H9 (cell line): ENCODE results near the gene RTN1. TPM values are rescaled to one million over a fixed set of nuclear protein-coding genes. Genes with fewer than 3 reads are reported as not detected.

Experiments used
- DNase-seq: peaks from one replicate; pipeline ENCODE4 v3.0.0-alpha.2; 2017
- H2AFZ ChIP-seq: one replicate; pipeline ENCODE4 v1.6.1; 2013; ENCODE audit warnings: mild to moderate bottlenecking, low read length, control low read depth, moderate library complexity
- H2AK5ac ChIP-seq: 2 replicates; pipeline ENCODE4 v1.6.1; 2013; ENCODE audit warnings: low read length, control low read depth, mixed read lengths; ENCODE audit not compliant: insufficient read length
- H2BK120ac ChIP-seq: one replicate; pipeline ENCODE4 v1.6.1; 2013; ENCODE audit warnings: low read depth, mild to moderate bottlenecking, low read length, control low read depth, inconsistent platforms; ENCODE audit not compliant: poor library complexity, severe bottlenecking
- H2BK12ac ChIP-seq: 2 replicates; pipeline ENCODE4 v1.6.1; 2013; ENCODE audit warnings: low read length, control low read depth, mixed read lengths, low read depth; ENCODE audit not compliant: insufficient read length
- H2BK15ac ChIP-seq: 2 replicates; pipeline ENCODE4 v1.6.1; 2013; ENCODE audit warnings: low read depth, low read length, control low read depth
- H2BK20ac ChIP-seq: one replicate; pipeline ENCODE4 v1.6.1; 2013; ENCODE audit warnings: low read depth, mild to moderate bottlenecking, low read length, control low read depth, inconsistent platforms; ENCODE audit not compliant: poor library complexity, severe bottlenecking
- H2BK5ac ChIP-seq: 2 replicates; pipeline ENCODE4 v1.6.1; 2013; ENCODE audit warnings: low read length, control low read depth, mixed read lengths; ENCODE audit not compliant: insufficient read length
- H3K14ac ChIP-seq: 2 replicates; pipeline ENCODE4 v1.6.1; 2013; ENCODE audit warnings: low read length, control low read depth; ENCODE audit not compliant: insufficient read depth
- H3K18ac ChIP-seq: 2 replicates; pipeline ENCODE4 v1.6.1; 2013; ENCODE audit warnings: low read depth, mild to moderate bottlenecking, mixed read lengths, low read length, control low read depth; ENCODE audit not compliant: insufficient read length
- H3K23ac ChIP-seq: 2 replicates; pipeline ENCODE4 v1.6.1; 2013; ENCODE audit warnings: low read length, control low read depth, mixed read lengths, low read depth; ENCODE audit not compliant: insufficient read length
- H3K23me2 ChIP-seq: 2 replicates; pipeline ENCODE4 v1.6.1; 2013; ENCODE audit warnings: low read depth, mild to moderate bottlenecking, mixed read lengths, low read length, control low read depth; ENCODE audit not compliant: insufficient read length, poor library complexity, severe bottlenecking
- H3K27ac ChIP-seq: 2 replicates; pipeline ENCODE4 v1.5.1; 2013; ENCODE audit warnings: low read length, control low read depth, mixed read lengths, low read depth; ENCODE audit not compliant: insufficient read length
- H3K27me3 ChIP-seq: 2 replicates; pipeline ENCODE4 v1.6.1; 2013; ENCODE audit warnings: low read length, control low read depth, inconsistent platforms; ENCODE audit not compliant: insufficient read depth
- H3K4ac ChIP-seq: 2 replicates; pipeline ENCODE4 v1.6.1; 2013; ENCODE audit warnings: low read depth, mild to moderate bottlenecking, control low read depth, inconsistent platforms, low read length, moderate library complexity
- H3K4me1 ChIP-seq: 2 replicates; pipeline ENCODE4 v1.6.1; 2013; ENCODE audit warnings: low read length, control low read depth, inconsistent platforms; ENCODE audit not compliant: insufficient read depth
- H3K4me2 ChIP-seq: 2 replicates; pipeline ENCODE4 v1.6.1; 2013; ENCODE audit warnings: low read length, control low read depth, mixed read lengths; ENCODE audit not compliant: insufficient read length, insufficient read depth
- H3K56ac ChIP-seq: 2 replicates; pipeline ENCODE4 v1.6.1; 2013; ENCODE audit warnings: low read depth, mild to moderate bottlenecking, mixed read lengths, low read length, control low read depth; ENCODE audit not compliant: insufficient read length
- H3K79me1 ChIP-seq: 2 replicates; pipeline ENCODE4 v1.6.1; 2013; ENCODE audit warnings: low read depth, mild to moderate bottlenecking, moderate library complexity, low read length, control low read depth, inconsistent platforms; ENCODE audit not compliant: insufficient read depth, poor library complexity, severe bottlenecking
- H3K79me2 ChIP-seq: 2 replicates; pipeline ENCODE4 v1.6.1; 2013; ENCODE audit warnings: low read length, control low read depth, inconsistent platforms; ENCODE audit not compliant: insufficient read depth
- H3K9ac ChIP-seq: 2 replicates; pipeline ENCODE4 v1.6.1; 2013; ENCODE audit warnings: low read length, control low read depth, mixed read lengths; ENCODE audit not compliant: insufficient read length; ENCODE audit errors: extremely low read depth
- H3K9me3 ChIP-seq: one replicate; pipeline ENCODE4 v1.6.1; 2013; ENCODE audit warnings: low read depth, low read length, inconsistent platforms; ENCODE audit not compliant: control insufficient read depth
- H3T11ph ChIP-seq: one replicate; pipeline ENCODE4 v1.6.1; 2013; ENCODE audit warnings: mild to moderate bottlenecking, low read length, control low read depth, inconsistent platforms
- H4K20me1 ChIP-seq: one replicate; pipeline ENCODE4 v1.6.1; 2013; ENCODE audit not compliant: control insufficient read depth, insufficient read length, insufficient read depth
- H4K5ac ChIP-seq: 2 replicates; pipeline ENCODE4 v1.6.1; 2013; ENCODE audit warnings: low read depth, mild to moderate bottlenecking, mixed read lengths, low read length, control low read depth; ENCODE audit not compliant: insufficient read length
- H4K8ac ChIP-seq: replicated peaks from 2 replicates; pipeline ENCODE4 v1.6.1; 2013; ENCODE audit warnings: low read length, control low read depth, mixed read lengths, low read depth; ENCODE audit not compliant: insufficient read length
- H4K91ac ChIP-seq: 2 replicates; pipeline ENCODE4 v1.6.1; 2013; ENCODE audit warnings: low read depth, mild to moderate bottlenecking, moderate library complexity, mixed read lengths, low read length, control low read depth; ENCODE audit not compliant: insufficient read length
- H3K27ac Mint-ChIP-seq, 3 experiments: 2 replicates in 2 of 3; 3 replicates in 1 of 3; pipeline ENCODE4 v1.8.0; 2020 to 2021; ENCODE audit warnings: mixed read lengths in 3 of 3, mild to moderate bottlenecking in 1 of 3, moderate library complexity in 1 of 3
- H3K27me3 Mint-ChIP-seq: 2 replicates; pipeline ENCODE4 v1.8.0; 2021; ENCODE audit warnings: low read depth, mild to moderate bottlenecking, moderate library complexity, mixed read lengths
- H3K36me3 Mint-ChIP-seq, 3 experiments: 2 replicates in 2 of 3; 3 replicates in 1 of 3; pipeline ENCODE4 v1.8.0; 2020 to 2021; ENCODE audit warnings: low read depth in 3 of 3, mixed read lengths in 3 of 3; ENCODE audit not compliant: insufficient read depth in 1 of 3
- H3K4me1 Mint-ChIP-seq, 2 experiments: 2 replicates each; pipeline ENCODE4 v1.8.0; 2020; ENCODE audit warnings: mixed read lengths in 2 of 2
- H3K4me3 Mint-ChIP-seq, 2 experiments: 2 replicates in 1 of 2; 3 replicates in 1 of 2; pipeline ENCODE4 v1.8.0; 2020 to 2021; ENCODE audit warnings: mild to moderate bottlenecking in 2 of 2, mixed read lengths in 2 of 2, moderate library complexity in 1 of 2
- H3K9me3 Mint-ChIP-seq, 2 experiments: 2 replicates in 1 of 2; 3 replicates in 1 of 2; pipeline ENCODE4 v1.8.0; 2020; ENCODE audit warnings: mild to moderate bottlenecking in 2 of 2, mixed read lengths in 2 of 2, moderate library complexity in 1 of 2
- WGBS: extraction: QIAGEN DNeasy Blood & Tissue Kit; methylation state at CpG from one replicate; pipeline ENCODE4 v1.1.7; 2013; ENCODE audit warnings: missing lambda C conversion rate, low lambda C conversion rate, mixed read lengths; ENCODE audit not compliant: insufficient read length; ENCODE audit errors: extremely low coverage; 5-methylcytosine and 5-hydroxymethylcytosine counted together
- total RNA-seq: library from RNA; stranded (reverse); gene quantifications from 2 replicates; pipeline ENCODE4 v1.2.1, GENCODE V29; 2021
- TF ChIP-seq, protein P1 (sequence below): fragments of 200-600 bp; sonication (generic); conservative IDR thresholded peaks from 3 replicates; pipeline ENCODE4 v1.8.0; 2021; ENCODE audit warnings: antibody characterized with exemption, mild to moderate bottlenecking

RTN1 gene
- total RNA-seq, 1 experiment from 2014 or later, result 1.8 TPM

GRCh38 chr14:59849411-59850130 lies 21.0 kb downstream of the RTN1 start:
- Mint-ChIP-seq H3K4me3 (no peak overlapping the region), H3K36me3 (no peaks in the 10 kb centered on the region), H3K27me3 (no peaks in the 10 kb centered on the region), H3K27ac (no peak overlapping the region), H3K4me1 (no peaks in the 10 kb centered on the region), H3K9me3 (no peaks in the 10 kb centered on the region)
- Histone ChIP-seq H3K27me3 (no peaks in the 10 kb centered on the region), H2BK15ac (no peak overlapping the region), H3K27ac (no peak overlapping the region), H2AFZ (no peak overlapping the region), H3K23ac (no peak overlapping the region), H2AK5ac (no peak overlapping the region), H3K79me2 (no peaks in the 10 kb centered on the region), H3K14ac (no peak overlapping the region), H4K5ac (no peak overlapping the region), H2BK12ac (no peak overlapping the region), H4K20me1 (no peaks in the 10 kb centered on the region), H3T11ph (no peak overlapping the region), H3K4ac (no peak overlapping the region), H3K4me1 (no peaks in the 10 kb centered on the region), H2BK5ac (no peak overlapping the region), H2BK120ac (no peak overlapping the region), H2BK20ac (no peak overlapping the region), H3K18ac (no peak overlapping the region), H3K9ac (no peak overlapping the region), H3K56ac (no peak overlapping the region), H3K79me1 (no peaks in the 10 kb centered on the region), H4K8ac (no peak overlapping the region), H3K23me2 (no peaks in the 10 kb centered on the region), H3K4me2 (no peak overlapping the region), H3K9me3 (no peaks in the 10 kb centered on the region), H4K91ac (no peak overlapping the region)
- TF ChIP-seq, protein P1, sequence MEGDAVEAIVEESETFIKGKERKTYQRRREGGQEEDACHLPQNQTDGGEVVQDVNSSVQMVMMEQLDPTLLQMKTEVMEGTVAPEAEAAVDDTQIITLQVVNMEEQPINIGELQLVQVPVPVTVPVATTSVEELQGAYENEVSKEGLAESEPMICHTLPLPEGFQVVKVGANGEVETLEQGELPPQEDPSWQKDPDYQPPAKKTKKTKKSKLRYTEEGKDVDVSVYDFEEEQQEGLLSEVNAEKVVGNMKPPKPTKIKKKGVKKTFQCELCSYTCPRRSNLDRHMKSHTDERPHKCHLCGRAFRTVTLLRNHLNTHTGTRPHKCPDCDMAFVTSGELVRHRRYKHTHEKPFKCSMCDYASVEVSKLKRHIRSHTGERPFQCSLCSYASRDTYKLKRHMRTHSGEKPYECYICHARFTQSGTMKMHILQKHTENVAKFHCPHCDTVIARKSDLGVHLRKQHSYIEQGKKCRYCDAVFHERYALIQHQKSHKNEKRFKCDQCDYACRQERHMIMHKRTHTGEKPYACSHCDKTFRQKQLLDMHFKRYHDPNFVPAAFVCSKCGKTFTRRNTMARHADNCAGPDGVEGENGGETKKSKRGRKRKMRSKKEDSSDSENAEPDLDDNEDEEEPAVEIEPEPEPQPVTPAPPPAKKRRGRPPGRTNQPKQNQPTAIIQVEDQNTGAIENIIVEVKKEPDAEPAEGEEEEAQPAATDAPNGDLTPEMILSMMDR, result no peak
- WGBS, result no CpG with 5 or more reads among the region's 1 CpG
- DNase-seq, result no peak
